GM23248 (cell line): ENCODE results near the gene SPINK7.

Source experiments
- EZH2 ChIP-seq: fragments of 200-600 bp; sonication (generic); IDR thresholded peaks from 2 replicates; pipeline ENCODE4 v1.6.1; 2018; ENCODE audit warnings: antibody characterized with exemption, mild to moderate bottlenecking; ENCODE audit not compliant: insufficient read depth, poor library complexity, severe bottlenecking
- EZH2phosphoT487 ChIP-seq: fragments of 200-600 bp; sonication (generic); IDR thresholded peaks from 2 replicates; pipeline ENCODE4 v1.6.1; 2018; ENCODE audit warnings: antibody characterized with exemption, moderate library complexity, mild to moderate bottlenecking, low read depth; ENCODE audit not compliant: insufficient read depth

- no peak for TF ChIP-seq EZH2phosphoT487
- TF ChIP-seq EZH2, result no peak
Measured at GRCh38 chr5:148297731-148298130, 14.5 kb upstream of the SPINK7 start.
